HG03442 (cell line): ENCODE data around the gene TBL1X.

Experiments used
- ATAC-seq: cut with Tn5 transposase; IDR thresholded peaks from one replicate; pipeline ENCODE4 v1.9.1; 2021; ENCODE audit warnings: mild to moderate bottlenecking, moderate library complexity; ENCODE audit not compliant: unreplicated experiment

Gene TBL1X

GRCh38 chrX:9657590-9658256 lies 192.9 kb downstream of the TBL1X start:
- ATAC-seq, result no peak

DNA sequence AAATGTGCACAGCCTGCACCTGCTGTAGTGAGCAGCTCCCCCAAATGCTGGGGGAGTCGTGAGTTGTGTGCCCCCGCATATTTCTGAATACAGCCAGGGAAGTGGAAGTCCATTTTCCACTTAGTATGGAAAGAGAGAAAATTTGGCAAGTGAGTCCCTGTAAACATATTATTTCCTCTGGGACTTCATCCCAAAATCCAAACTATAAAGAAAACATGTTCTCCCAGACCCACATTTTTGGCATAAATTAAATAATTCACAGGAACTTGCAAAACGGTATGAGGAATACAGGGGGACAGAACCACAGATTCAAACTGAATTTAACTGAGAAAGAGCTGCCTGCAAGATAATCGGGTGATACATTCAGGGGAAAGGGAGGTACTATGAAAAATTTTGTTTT lies 193.6 kb downstream of the TBL1X start:
- no peak for ATAC-seq

GRCh38 chrX:9659571-9660195 lies 194.8 kb downstream of the TBL1X start:
- no peak for ATAC-seq

DNA sequence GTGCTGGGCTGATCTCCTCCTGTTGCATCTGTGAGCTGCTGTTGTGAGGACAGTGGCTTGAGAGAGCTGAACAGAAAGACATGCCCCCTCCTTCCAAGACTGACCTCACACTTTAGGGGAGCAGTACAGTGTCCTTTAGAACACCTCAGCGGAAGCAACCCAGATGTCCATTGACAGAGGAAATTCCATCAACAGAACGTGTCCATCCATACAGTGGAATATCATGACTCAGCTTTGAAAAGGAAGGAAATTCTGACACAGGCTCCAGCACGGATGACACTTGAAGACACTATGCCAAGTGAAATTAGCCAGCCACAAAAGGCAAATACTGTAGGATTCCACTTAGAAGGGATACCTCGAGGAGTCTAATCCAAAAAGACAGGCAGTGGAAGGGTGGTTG lies 197.3 kb downstream of the TBL1X start:
- ATAC-seq, result no peak

GRCh38 chrX:9663216-9663615 lies 198.4 kb downstream of the TBL1X start:
- peak; percentile 75 for ATAC-seq

- no peak for ATAC-seq
These were observed 199.4 kb downstream of the TBL1X start for GRCh38 chrX:9664224-9664623.

GRCh38 chrX:9665113-9665512 lies 200.3 kb downstream of the TBL1X start:
- ATAC-seq, result no peak

DNA sequence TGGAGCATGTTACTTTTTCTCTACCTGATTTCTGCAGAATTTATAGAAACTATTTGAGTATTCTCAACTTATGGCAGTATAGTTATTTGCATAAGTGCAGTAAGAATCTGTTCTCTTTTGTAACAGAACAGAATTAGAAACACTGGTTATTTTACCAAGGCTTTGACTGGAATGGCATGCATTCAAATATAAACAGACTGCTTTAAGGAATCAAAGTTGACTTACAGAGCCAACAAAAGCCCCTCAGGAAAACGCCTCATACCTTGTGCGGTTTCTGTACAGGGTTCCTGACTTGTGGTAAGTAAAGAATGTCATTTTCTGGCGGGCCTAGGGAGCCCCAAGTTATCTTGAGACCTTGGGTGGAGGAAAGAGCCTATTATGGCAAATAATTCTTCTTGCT lies 203.7 kb downstream of the TBL1X start:
- ATAC-seq, result no peak

- no peak for ATAC-seq
These were observed 205.4 kb downstream of the TBL1X start for GRCh38 chrX:9670136-9670814.

- no peak for ATAC-seq
These were observed 207.1 kb downstream of the TBL1X start for GRCh38 chrX:9671998-9672397.

- no peak for ATAC-seq
These were observed 211.4 kb downstream of the TBL1X start for GRCh38 chrX:9676306-9676705.

- no peak for ATAC-seq
These were observed 211.9 kb downstream of the TBL1X start for GRCh38 chrX:9676738-9677097.

GRCh38 chrX:9677098-9677739 lies 212.4 kb downstream of the TBL1X start:
- peak; percentile 98 for ATAC-seq

DNA sequence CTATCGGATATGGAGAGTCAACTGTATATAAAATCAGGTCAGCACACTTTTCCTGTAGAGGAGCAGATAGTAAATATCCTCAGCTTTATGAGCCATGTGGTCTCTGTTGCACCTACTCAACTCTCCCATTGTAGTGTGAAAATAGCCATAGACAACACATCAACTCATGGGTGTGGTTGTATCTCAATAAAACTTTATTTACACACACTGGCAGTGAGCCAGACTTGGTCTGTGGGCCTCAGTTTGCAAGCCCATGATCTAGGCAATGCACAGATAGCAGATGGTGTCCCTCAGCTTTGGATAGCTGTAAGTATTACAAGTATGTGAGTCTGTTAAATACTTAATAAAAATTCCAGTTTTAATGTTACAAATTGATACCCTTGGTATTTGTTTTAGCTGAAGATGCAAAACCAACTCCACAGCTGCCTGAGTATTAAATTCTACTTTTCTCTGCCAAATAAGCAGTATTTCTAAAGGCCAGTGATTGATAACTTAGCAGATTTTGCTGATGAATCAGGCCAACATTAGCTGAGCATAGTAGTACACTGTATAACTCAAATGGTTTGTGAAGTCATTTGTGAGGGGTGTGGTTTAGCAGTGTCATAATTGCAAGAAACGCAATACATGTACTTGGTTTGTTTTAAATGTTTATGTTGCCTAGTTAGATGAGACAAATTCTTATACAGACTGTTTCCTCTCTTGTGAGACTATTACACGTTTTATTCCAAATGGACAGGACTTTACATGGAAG lies 213.5 kb downstream of the TBL1X start:
- ATAC-seq, result no peak

DNA sequence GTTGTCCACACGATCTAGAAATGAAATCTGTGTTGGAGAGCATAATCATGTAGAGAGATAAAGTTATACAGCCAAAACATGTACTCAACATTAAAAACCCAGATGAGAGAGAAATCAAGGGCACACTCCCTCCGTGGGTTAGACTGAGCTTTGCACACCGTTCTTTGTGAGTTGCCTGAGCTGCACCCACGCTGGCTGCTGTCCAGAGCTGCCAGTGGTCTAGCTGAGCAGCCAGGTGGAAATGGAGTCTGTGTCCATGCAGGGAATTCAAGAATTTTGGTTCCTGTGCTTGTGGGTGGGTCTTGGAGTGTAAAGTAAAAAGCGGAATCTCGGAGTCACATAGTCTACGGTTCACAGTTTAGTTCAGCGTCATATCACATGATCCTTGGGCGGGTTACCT lies 216.2 kb downstream of the TBL1X start:
- no peak for ATAC-seq

DNA sequence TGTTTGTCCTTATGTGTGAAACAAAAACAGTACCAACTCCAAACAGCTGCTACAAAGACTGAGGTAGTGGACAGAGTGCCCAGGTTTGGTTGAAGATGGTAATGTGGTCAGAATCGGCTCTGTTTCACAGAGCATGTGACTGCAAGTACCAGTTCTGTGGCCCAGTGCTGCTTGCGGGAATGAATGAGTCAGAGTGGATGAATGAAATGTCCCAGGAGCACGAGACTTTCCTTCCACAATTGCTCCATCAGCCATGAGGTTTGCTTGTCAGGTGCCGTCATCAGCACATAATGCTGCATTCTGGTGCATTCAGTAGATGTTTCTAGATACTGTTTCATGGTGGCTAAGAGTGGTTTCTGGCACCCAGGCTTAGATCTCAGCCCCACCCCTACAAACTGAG lies 216.6 kb downstream of the TBL1X start:
- ATAC-seq, result no peak

- no peak for ATAC-seq
These were observed 217.6 kb downstream of the TBL1X start for GRCh38 chrX:9682456-9682855.

DNA sequence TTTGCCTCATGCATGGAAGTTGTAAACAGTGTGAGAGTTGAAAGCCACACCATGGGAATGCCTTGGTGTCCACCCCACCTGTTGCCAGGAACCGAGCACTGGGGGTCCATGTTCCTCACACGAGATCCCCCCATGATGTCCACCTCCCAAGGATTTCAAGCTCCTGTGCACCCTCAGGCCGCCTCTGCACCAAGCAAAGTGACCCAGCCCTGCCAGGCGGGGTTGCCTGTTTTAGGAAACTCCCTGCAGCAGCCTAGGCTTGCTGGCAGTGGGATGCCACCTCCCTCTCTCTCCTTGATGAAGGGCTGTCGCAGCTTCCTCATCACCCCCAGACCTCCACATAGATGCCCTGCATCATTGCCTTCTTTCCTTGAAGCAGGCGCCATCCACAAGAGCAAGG lies 218.0 kb downstream of the TBL1X start:
- ATAC-seq, result no peak

DNA sequence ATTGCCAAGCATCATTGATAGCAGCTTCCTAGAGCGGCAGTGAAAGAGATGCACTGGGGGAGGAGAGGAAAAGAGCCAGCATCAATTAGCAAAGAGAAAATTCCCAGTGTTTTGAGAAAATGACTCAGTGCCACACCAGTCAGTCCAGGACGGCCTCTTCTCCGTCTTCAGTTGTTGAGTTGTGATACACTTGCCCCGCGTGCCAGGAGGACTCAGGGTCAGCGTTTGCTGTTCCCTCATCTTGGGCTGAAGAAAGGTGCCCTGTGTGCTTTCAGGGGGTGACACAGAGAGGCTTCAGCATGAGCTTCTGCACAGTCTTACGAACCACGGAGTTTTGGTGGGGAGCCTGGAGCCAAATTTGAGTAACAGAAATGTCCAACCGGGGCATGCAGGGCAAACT lies 218.5 kb downstream of the TBL1X start:
- ATAC-seq, result no peak

- ATAC-seq, result no peak
These were observed 223.0 kb downstream of the TBL1X start for GRCh38 chrX:9687899-9688298.

DNA sequence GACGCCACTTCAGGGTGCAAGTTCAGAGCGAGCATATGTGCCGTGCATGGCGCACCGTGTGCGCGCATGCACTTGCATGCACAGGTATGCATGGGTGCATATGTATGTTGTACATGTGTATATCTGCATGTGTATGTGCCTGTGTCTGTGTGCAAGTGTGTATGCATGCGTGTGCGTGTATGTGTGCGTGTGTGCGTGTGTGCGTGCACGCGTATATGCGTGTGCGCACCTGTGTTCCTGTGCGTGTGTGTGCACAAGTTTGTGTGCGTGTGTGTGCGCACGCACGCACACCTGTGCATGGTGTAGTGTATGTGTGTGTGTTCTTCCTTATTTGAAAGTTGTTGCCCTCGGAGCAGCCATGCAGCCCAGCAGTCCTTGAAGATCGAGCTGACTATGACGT lies 224.0 kb downstream of the TBL1X start:
- ATAC-seq, result no peak
